HL-60 (cell line): ENCODE measurements around the gene JMJD7.

ENCODE experiments used
- DNase-seq, 2 experiments: peaks; one replicate each; pipeline ENCODE4 v3.0.0-alpha.2; 2010 to 2020; ENCODE audit warnings: low read depth in 1 of 2, low spot score in 1 of 2
- H3K27ac ChIP-seq: fragments of 250-450 bp; sonication (Bioruptor Pico); replicated peaks from 2 replicates; pipeline ENCODE4 v1.5.1; 2020; ENCODE audit warnings: mild to moderate bottlenecking, moderate library complexity
- H3K27me3 ChIP-seq: fragments of 250-450 bp; sonication (Bioruptor Pico); 2 replicates; pipeline ENCODE4 v1.5.1; 2021; ENCODE audit warnings: mild to moderate bottlenecking, moderate library complexity; ENCODE audit not compliant: insufficient read depth, poor library complexity, severe bottlenecking
- H3K4me3 ChIP-seq: replicated peaks from 2 replicates; pipeline ENCODE4 v1.5.1; 2011; ENCODE audit warnings: mild to moderate bottlenecking, control low read depth, low read length; ENCODE audit not compliant: insufficient read depth
- CTCF ChIP-seq: IDR thresholded peaks from one replicate; pipeline ENCODE4 v1.5.1; 2011; ENCODE audit warnings: low read length, control low read depth, inconsistent platforms; ENCODE audit not compliant: insufficient read depth
- GABPA ChIP-seq: IDR thresholded peaks from 2 replicates; pipeline ENCODE4 v1.6.1; 2012; ENCODE audit warnings: low read depth
- POLR2AphosphoS5 ChIP-seq: IDR thresholded peaks from 2 replicates; pipeline ENCODE4 v1.6.1; 2012; ENCODE audit warnings: low read depth
- REST ChIP-seq: IDR thresholded peaks from 2 replicates; pipeline ENCODE4 v1.6.1; 2012; ENCODE audit warnings: low read depth; ENCODE audit not compliant: insufficient replicate concordance
- SPI1 ChIP-seq: IDR thresholded peaks from 2 replicates; pipeline ENCODE4 v1.6.1; 2012; ENCODE audit warnings: low read depth, mild to moderate bottlenecking, borderline replicate concordance

JMJD7 gene

GRCh38 chr15:41876007-41876406, 48.1 kb downstream of the JMJD7 start:
- Histone ChIP-seq H3K27me3 (no peaks in the 10 kb centered on the region), H3K4me3 (no peak overlapping the region), H3K27ac (no peak overlapping the region)
- TF ChIP-seq POLR2AphosphoS5, result no peak
- no peak for TF ChIP-seq GABPA
- TF ChIP-seq CTCF, result no peak
- TF ChIP-seq REST, result no peak
- no peak for TF ChIP-seq SPI1
- no peak for DNase-seq

GRCh38 chr15:41876689-41877088, 48.8 kb downstream of the JMJD7 start:
- H3K4me3 ChIP-seq, result no peak overlapping the region
- no peak for TF ChIP-seq SPI1
- no peak for TF ChIP-seq REST
- TF ChIP-seq GABPA, result no peak
- no peak for TF ChIP-seq CTCF
- TF ChIP-seq POLR2AphosphoS5, result no peak
- DNase-seq, result no peak
- no peak overlapping the region for H3K27ac ChIP-seq
- H3K27me3 ChIP-seq, result no peaks in the 10 kb centered on the region

- no peak for TF ChIP-seq CTCF
- no peak for TF ChIP-seq GABPA
- TF ChIP-seq POLR2AphosphoS5, result no peak
- no peak for TF ChIP-seq REST
- TF ChIP-seq SPI1, result no peak
- Histone ChIP-seq H3K27ac (no peak overlapping the region), H3K27me3 (no peaks in the 10 kb centered on the region), H3K4me3 (no peak overlapping the region)
- DNase-seq, result no peak
These were observed 49.9 kb downstream of the JMJD7 start for GRCh38 chr15:41877631-41878354.
